B cell (primary cell): Measurements from ENCODE around the gene LRCH1. TPM values are rescaled to one million over a fixed set of nuclear protein-coding genes. Genes with fewer than 3 reads are reported as not detected.

Experiments
- ATAC-seq: fragments of 200-7000 bp; cut with Tn5 transposase; one replicate; pipeline ENCODE4 v1.10.0; 2021; ENCODE audit warnings: low read depth, mild to moderate bottlenecking, moderate number of reproducible peaks, moderate library complexity
- CTCF ChIA-PET: fragments of 350-600 bp; sonication (Branson Sonifier 250); formaldehyde crosslinking; loops from one replicate; lab custom pipeline; 2021; ENCODE audit warnings: antibody characterized with exemption, inconsistent platforms; lab: Charles Lee
- POLR2A ChIA-PET: fragments of 350-600 bp; sonication (Branson Sonifier 250); formaldehyde crosslinking; loops from one replicate; lab custom pipeline; 2021; ENCODE audit warnings: antibody characterized with exemption; lab: Charles Lee
- DNase-seq: peaks from one replicate; pipeline ENCODE4 v3.0.0; 2013
- H2AFZ ChIP-seq: 2 replicates; pipeline ENCODE4 v1.6.1; 2012; ENCODE audit warnings: mild to moderate bottlenecking, low read depth, low read length; ENCODE audit not compliant: insufficient read depth, poor library complexity, severe bottlenecking
- H3K27ac ChIP-seq, 2 donors: 1 replicate in 1 of 2; 2 replicates in 1 of 2; pipeline ENCODE4 v1.5.1; 2012 to 2013; ENCODE audit warnings: low read length in 2 of 2, mild to moderate bottlenecking in 2 of 2, moderate library complexity in 1 of 2
- H3K27me3 ChIP-seq, 4 experiments: fragments of 200-600 bp in 1 of 4; sonication (generic) in 1 of 4; replicated peaks in 1 of 4; 1 replicate in 2 of 4; 2 replicates in 2 of 4; pipeline versions ENCODE4 v1.6.1 to v1.7.0; 2013 to 2016; ENCODE audit warnings: low read length in 3 of 4, mild to moderate bottlenecking in 2 of 4, mixed read lengths in 1 of 4, moderate library complexity in 1 of 4; ENCODE audit not compliant: insufficient read depth in 4 of 4, control insufficient read depth in 3 of 4; ENCODE audit errors: control extremely low read depth in 1 of 4
- H3K36me3 ChIP-seq, 2 experiments: replicated peaks in 1 of 2; 1 replicate in 1 of 2; 2 replicates in 1 of 2; pipeline versions ENCODE4 v1.6.1 to v1.7.1; 2013; ENCODE audit warnings: low read length in 1 of 2; ENCODE audit not compliant: insufficient read depth in 2 of 2, control insufficient read depth in 1 of 2; ENCODE audit errors: control extremely low read depth in 1 of 2, extremely low read depth in 1 of 2
- H3K4me1 ChIP-seq, 2 donors: fragments of 200-600 bp in 1 of 2; sonication (generic) in 1 of 2; 1 replicate in 1 of 2; 2 replicates in 1 of 2; pipeline versions ENCODE4 v1.5.1 to v1.6.1; 2013 to 2017; ENCODE audit warnings: low read length in 2 of 2; ENCODE audit not compliant: control insufficient read depth in 2 of 2, insufficient read depth in 2 of 2
- H3K4me2 ChIP-seq: replicated peaks from 2 replicates; pipeline ENCODE3; 2012; ENCODE audit warnings: mild to moderate bottlenecking, low read depth, low read length; ENCODE audit not compliant: poor library complexity, severe bottlenecking
- H3K4me3 ChIP-seq, 5 experiments: fragments of 200-600 bp in 1 of 5; sonication (generic) in 1 of 5; 1 replicate in 3 of 5; 2 replicates in 2 of 5; pipeline versions ENCODE4 v1.5.1 to v1.7.0; 2011 to 2016; ENCODE audit warnings: low read length in 4 of 5, mild to moderate bottlenecking in 4 of 5, low read depth in 2 of 5, control low read depth in 1 of 5, moderate library complexity in 1 of 5; ENCODE audit not compliant: insufficient read depth in 1 of 5; ENCODE audit errors: control extremely low read depth in 1 of 5, extremely low read depth in 1 of 5
- H3K79me2 ChIP-seq: fragments of 200-600 bp; sonication (generic); one replicate; pipeline ENCODE4 v1.6.0; 2016; ENCODE audit warnings: low read length; ENCODE audit not compliant: control insufficient read depth, insufficient read depth
- H3K9ac ChIP-seq: fragments of 200-600 bp; sonication (generic); 2 replicates; pipeline ENCODE4 v1.6.1; 2017; ENCODE audit warnings: mild to moderate bottlenecking, low read length, moderate library complexity
- H3K9me3 ChIP-seq, 3 donors: one replicate each; pipeline versions ENCODE4 v1.6.1 to v1.7.1; 2013; ENCODE audit warnings: low read length in 2 of 3; ENCODE audit not compliant: control insufficient read depth in 2 of 3, insufficient read depth in 1 of 3; ENCODE audit errors: control extremely low read depth in 1 of 3
- H4K20me1 ChIP-seq: 2 replicates; pipeline ENCODE4 v1.6.0; 2012; ENCODE audit warnings: mild to moderate bottlenecking, low read length; ENCODE audit not compliant: insufficient read depth, control insufficient read depth, poor library complexity, severe bottlenecking
- H3K27ac Mint-ChIP-seq: one replicate; pipeline ENCODE4 v1.8.0; 2021; ENCODE audit warnings: mixed read lengths
- H3K27me3 Mint-ChIP-seq: one replicate; pipeline ENCODE4 v1.8.0; 2021; ENCODE audit warnings: mixed read lengths
- H3K4me1 Mint-ChIP-seq: one replicate; pipeline ENCODE4 v1.8.0; 2021; ENCODE audit warnings: mixed read lengths
- H3K4me3 Mint-ChIP-seq: one replicate; pipeline ENCODE4 v1.8.0; 2021; ENCODE audit warnings: mixed read lengths
- H3K9me3 Mint-ChIP-seq: one replicate; pipeline ENCODE4 v1.8.0; 2022; ENCODE audit warnings: mixed read lengths; ENCODE audit not compliant: insufficient read depth
- EZH2 ChIP-seq: IDR thresholded peaks from 2 replicates; pipeline ENCODE4 v1.6.1; 2012; ENCODE audit warnings: borderline replicate concordance, low read depth, mild to moderate bottlenecking, moderate library complexity, low read length; ENCODE audit not compliant: insufficient read depth, poor library complexity, severe bottlenecking
- WGBS: methylation state at CpG from one replicate; pipeline ENCODE4 v1.1.5; 2013; ENCODE audit warnings: missing lambda C conversion rate; ENCODE audit not compliant: insufficient coverage; 5-methylcytosine and 5-hydroxymethylcytosine counted together
- intact Hi-C: fragments of 100-400 bp; cut with micrococcal nuclease; formaldehyde crosslinking; loops from one replicate; pipeline ENCODE4 v1.10.0; 2022
- polyA plus RNA-seq: library from polyadenylated mRNA; depleted of rRNA; stranded (reverse); fragments of >200 nt; gene quantifications from 2 replicates; pipeline ENCODE4 v1.2.3, GENCODE V29; 2012
- total RNA-seq, 2 donors: library from RNA; stranded (reverse); fragments of 120-200 nt in 1 of 2; gene quantifications; 1 replicate in 1 of 2; 2 replicates in 1 of 2; pipeline versions ENCODE4 v1.2.3 to v1.2.4, GENCODE V29; 2013 to 2022
- TF ChIP-seq, protein P1 (sequence below): fragments of 200-600 bp; IDR thresholded peaks from one replicate; pipeline ENCODE4 v1.8.0; 2022; ENCODE audit warnings: antibody characterized with exemption, mild to moderate bottlenecking

LRCH1 gene
- total and polyA plus RNA-seq, 2 donors (not counting 1 experiment from before 2014, with no cell fraction given): 13.0 to 50.3 TPM

- CTCF ChIA-PET: interaction anchor here (1.1 to 1.5 kb wide), 2 partner anchors 20 to 24 kb away, joined by 3 to 4 read pairs; no protein-coding TSS in a partner anchor
- no peak overlapping the region for H3K27ac Mint-ChIP-seq
- H3K4me1 Mint-ChIP-seq: no peaks in the 10 kb centered on the region
- Histone ChIP-seq H3K79me2 (no peaks in the 10 kb centered on the region), H4K20me1 (no peaks in the 10 kb centered on the region), H3K36me3 (peaks cover 0 to 63% of the 10 kb centered on the region in 2 experiments), H3K27me3 (no peaks in the 10 kb centered on the region), H2AFZ (no peak overlapping the region), H3K9ac (no peak overlapping the region), H3K27ac (no peak overlapping the region), H3K4me3 (no peak overlapping the region), H3K4me2 (no peak overlapping the region), H3K9me3 (no peaks in the 10 kb centered on the region), H3K4me1 (no peaks in the 10 kb centered on the region)
- 99% methylated on average over 4 of the region's 4 CpGs for WGBS
- no peak for TF ChIP-seq EZH2
- TF ChIP-seq, protein P1, sequence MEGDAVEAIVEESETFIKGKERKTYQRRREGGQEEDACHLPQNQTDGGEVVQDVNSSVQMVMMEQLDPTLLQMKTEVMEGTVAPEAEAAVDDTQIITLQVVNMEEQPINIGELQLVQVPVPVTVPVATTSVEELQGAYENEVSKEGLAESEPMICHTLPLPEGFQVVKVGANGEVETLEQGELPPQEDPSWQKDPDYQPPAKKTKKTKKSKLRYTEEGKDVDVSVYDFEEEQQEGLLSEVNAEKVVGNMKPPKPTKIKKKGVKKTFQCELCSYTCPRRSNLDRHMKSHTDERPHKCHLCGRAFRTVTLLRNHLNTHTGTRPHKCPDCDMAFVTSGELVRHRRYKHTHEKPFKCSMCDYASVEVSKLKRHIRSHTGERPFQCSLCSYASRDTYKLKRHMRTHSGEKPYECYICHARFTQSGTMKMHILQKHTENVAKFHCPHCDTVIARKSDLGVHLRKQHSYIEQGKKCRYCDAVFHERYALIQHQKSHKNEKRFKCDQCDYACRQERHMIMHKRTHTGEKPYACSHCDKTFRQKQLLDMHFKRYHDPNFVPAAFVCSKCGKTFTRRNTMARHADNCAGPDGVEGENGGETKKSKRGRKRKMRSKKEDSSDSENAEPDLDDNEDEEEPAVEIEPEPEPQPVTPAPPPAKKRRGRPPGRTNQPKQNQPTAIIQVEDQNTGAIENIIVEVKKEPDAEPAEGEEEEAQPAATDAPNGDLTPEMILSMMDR: no peak
- DNase-seq (no peak), ATAC-seq (no peak)
- intact Hi-C loops: no loop called here
- no peaks in the 10 kb centered on the region for H3K9me3 Mint-ChIP-seq
- POLR2A ChIA-PET: no interaction called here
- no peak overlapping the region for H3K4me3 Mint-ChIP-seq
- H3K27me3 Mint-ChIP-seq: no peaks in the 10 kb centered on the region
These were observed 192.1 kb downstream of the LRCH1 start for GRCh38 chr13:46745062-46745461.

DNA sequence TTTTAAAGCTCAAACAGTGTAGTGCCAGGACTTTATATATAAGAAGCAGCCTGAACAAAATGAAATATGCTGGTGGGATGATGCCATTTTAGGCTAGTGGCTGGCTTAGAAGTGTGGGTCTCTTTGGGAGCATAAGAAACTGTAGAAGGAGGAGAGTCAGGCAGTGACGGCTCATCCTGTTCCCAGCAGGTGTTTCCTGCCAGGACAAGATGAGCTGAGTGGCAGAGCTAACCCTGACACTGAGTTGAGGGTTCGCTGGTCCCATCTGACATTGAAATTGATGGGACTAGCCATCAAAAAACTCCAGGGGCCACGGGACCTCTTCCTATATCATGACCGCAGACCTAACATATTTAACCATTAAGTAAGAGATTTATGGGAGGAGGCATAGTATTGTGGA, 192.7 kb downstream of the LRCH1 start:
- Histone ChIP-seq H3K4me3 (no peak overlapping the region), H3K36me3 (peaks cover 0 to 63% of the 10 kb centered on the region in 2 experiments), H3K27me3 (no peaks in the 10 kb centered on the region), H3K9me3 (no peaks in the 10 kb centered on the region), H3K4me2 (no peak overlapping the region), H3K27ac (no peak overlapping the region), H3K79me2 (no peaks in the 10 kb centered on the region), H3K4me1 (no peaks in the 10 kb centered on the region), H4K20me1 (no peaks in the 10 kb centered on the region), H3K9ac (no peak overlapping the region), H2AFZ (no peak overlapping the region)
- ChIA-PET POLR2A (no interaction called here), CTCF (interaction anchor here (1.5 kb wide), 1 partner anchor 25 kb away, joined by 4 read pairs; no protein-coding TSS in a partner anchor)
- ATAC-seq: no peak
- Mint-ChIP-seq H3K4me1 (peaks cover 1% of the 10 kb centered on the region), H3K27me3 (no peaks in the 10 kb centered on the region), H3K9me3 (no peaks in the 10 kb centered on the region), H3K4me3 (no peak overlapping the region), H3K27ac (no peak overlapping the region)
- TF ChIP-seq, protein P1: no peak
- TF ChIP-seq EZH2: no peak
- intact Hi-C loops: no loop called here
- 7% methylated on average over 1 of the region's 4 CpGs for WGBS
- no peak for DNase-seq
